Measurements from ENCODE around the gene CCSER1.

The CCSER1 gene

GRCh38 chr4:91527056-91527455 lies 1399.9 kb downstream of the CCSER1 start:
- CTCF ChIA-PET = no interaction called here
- DNase-seq (ENCODE audit: low spot score) = no peak
- TF ChIP-seq, protein P1, sequence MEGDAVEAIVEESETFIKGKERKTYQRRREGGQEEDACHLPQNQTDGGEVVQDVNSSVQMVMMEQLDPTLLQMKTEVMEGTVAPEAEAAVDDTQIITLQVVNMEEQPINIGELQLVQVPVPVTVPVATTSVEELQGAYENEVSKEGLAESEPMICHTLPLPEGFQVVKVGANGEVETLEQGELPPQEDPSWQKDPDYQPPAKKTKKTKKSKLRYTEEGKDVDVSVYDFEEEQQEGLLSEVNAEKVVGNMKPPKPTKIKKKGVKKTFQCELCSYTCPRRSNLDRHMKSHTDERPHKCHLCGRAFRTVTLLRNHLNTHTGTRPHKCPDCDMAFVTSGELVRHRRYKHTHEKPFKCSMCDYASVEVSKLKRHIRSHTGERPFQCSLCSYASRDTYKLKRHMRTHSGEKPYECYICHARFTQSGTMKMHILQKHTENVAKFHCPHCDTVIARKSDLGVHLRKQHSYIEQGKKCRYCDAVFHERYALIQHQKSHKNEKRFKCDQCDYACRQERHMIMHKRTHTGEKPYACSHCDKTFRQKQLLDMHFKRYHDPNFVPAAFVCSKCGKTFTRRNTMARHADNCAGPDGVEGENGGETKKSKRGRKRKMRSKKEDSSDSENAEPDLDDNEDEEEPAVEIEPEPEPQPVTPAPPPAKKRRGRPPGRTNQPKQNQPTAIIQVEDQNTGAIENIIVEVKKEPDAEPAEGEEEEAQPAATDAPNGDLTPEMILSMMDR (conservative IDR thresholded peaks at IDR 0.05; ENCODE audit: low read depth) = no peak
- POLR2A ChIA-PET (ENCODE audit: low non-redundant PET) = no interaction called here
- H3K27ac ChIP-seq = no peak overlapping the region

- no peak overlapping the region for H3K27ac ChIP-seq
- DNase-seq (ENCODE audit: low spot score) = no peak
- TF ChIP-seq, protein P1 (conservative IDR thresholded peaks at IDR 0.05; ENCODE audit: low read depth) = no peak
- POLR2A ChIA-PET (ENCODE audit: low non-redundant PET) = no interaction called here
- CTCF ChIA-PET = no interaction called here
These were observed 1440.4 kb downstream of the CCSER1 start for GRCh38 chr4:91567594-91567993.

DNA sequence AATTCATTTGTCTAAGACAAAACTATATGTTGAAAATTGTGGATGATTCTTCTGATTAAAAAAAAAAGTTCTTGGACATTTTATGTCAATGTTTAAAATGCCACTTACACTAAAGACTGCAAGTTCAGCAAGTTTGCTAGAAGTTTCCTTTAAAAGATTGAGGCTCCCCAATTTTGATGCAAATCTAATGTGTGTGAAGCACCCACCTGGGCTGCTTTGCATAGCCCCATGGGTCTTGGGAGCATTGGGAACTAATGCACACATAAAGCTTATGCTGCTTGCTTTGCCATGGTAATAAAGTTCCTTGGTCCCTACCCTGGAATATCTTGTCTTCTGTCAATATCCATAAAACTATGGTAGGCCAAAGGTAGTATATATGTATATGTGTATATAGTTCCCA lies 1450.7 kb downstream of the CCSER1 start:
- CTCF ChIA-PET = no interaction called here
- DNase-seq (ENCODE audit: low spot score) = no peak
- POLR2A ChIA-PET (ENCODE audit: low non-redundant PET) = no interaction called here
- TF ChIP-seq, protein P1 (conservative IDR thresholded peaks at IDR 0.05; ENCODE audit: low read depth) = no peak
- H3K27ac ChIP-seq = no peak overlapping the region

DNA sequence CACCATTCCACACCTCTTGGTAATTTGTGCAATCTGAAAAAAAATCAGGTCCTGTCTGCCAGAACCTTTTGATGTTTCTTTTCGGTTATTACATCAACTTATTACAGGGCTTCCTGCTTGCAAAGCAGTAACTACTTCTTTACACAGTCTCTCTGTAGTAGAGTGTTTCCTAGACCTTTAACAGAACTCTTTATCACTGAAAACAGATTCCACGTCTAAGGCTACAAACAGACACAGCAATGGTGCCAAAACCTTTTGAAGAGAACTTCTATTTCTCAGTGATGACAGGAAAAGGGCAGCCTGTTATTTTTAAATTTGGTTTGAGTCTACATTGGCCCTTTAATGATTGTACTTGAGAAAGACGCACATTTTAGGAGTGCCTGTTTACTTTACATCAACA lies 1463.1 kb downstream of the CCSER1 start:
- H3K27ac ChIP-seq = no peak overlapping the region
- no peak for DNase-seq (ENCODE audit: low spot score)
- ChIA-PET POLR2A (ENCODE audit: low non-redundant PET) (no interaction called here), CTCF (no interaction called here)
- TF ChIP-seq, protein P1 (conservative IDR thresholded peaks at IDR 0.05; ENCODE audit: low read depth) = no peak

DNA sequence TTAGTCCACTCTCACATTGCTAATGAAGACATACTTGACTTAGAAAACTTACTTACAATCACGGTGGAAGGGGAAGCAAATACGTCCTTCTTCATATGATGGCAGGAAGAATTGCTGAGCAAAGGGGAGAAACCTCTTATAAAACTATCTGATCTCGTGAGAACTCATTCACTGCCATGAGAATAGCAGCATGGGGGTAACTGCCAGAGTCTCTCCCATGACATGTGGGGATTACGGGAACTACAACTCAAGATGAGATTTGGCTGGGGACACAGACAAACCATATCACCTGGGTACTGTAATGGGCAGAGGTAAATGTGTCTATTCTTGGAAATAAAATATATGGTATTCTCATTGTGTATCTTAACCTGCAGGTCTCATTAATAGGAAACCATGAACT lies 1464.9 kb downstream of the CCSER1 start:
- DNase-seq (ENCODE audit: low spot score) = no peak
- no peak overlapping the region for H3K27ac ChIP-seq
- CTCF ChIA-PET = no interaction called here
- TF ChIP-seq, protein P1 (conservative IDR thresholded peaks at IDR 0.05; ENCODE audit: low read depth) = no peak
- POLR2A ChIA-PET (ENCODE audit: low non-redundant PET) = no interaction called here

DNA sequence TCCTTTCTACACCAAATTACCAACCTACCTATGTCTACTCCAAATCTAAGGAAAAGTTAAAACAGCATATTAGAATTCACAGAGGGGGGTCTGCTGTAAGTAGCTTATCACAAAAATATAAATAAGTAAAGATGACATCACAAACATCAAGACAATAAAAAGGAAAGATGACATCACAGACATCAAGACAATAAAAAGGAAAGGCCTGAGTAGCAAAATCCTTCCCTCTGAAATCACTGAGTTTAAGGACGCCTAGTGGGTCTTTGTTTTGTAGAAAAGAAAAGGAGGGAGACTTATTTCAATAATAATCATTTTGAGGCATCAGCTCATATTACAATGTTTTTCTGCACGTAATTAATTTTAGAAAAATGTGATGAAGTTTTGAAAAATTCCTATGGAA lies 1469.5 kb downstream of the CCSER1 start:
- no peak overlapping the region for H3K27ac ChIP-seq
- TF ChIP-seq, protein P1 (conservative IDR thresholded peaks at IDR 0.05; ENCODE audit: low read depth) = no peak
- no peak for DNase-seq (ENCODE audit: low spot score)
- ChIA-PET POLR2A (ENCODE audit: low non-redundant PET) (no interaction called here), CTCF (no interaction called here)

DNA sequence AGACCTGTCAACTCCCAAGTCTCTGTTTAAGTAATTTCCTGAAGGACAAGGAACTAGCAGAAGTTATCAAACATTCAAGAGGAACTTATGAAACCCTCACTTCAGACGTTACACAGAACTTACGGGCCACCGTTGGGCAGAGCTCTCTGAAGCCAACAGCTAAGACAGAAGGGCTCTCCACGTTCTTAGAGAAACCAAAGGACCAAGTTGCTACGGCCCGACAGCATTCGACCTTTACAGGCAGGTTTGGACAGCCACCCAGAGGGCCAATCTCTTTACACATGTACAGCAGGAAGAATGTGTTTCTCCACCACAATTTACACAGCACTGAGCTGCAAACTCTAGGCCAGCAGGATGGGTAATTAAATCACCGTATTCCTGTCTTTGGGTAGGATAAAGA lies 1471.5 kb downstream of the CCSER1 start:
- ChIA-PET POLR2A (ENCODE audit: low non-redundant PET) (no interaction called here), CTCF (no interaction called here)
- TF ChIP-seq, protein P1 (conservative IDR thresholded peaks at IDR 0.05; ENCODE audit: low read depth) = no peak
- no peak for DNase-seq (ENCODE audit: low spot score)
- H3K27ac ChIP-seq = no peak overlapping the region

All from RWPE1 (cell line).